WTC11 (cell line): ENCODE measurements around the gene PIGK. TPM values are rescaled to one million over a fixed set of nuclear protein-coding genes. Genes with fewer than 3 reads are reported as not detected.

Source experiments
- ATAC-seq: fragments of 200-7000 bp; cut with Tn5 transposase; 2 replicates; pipeline ENCODE4 v1.10.0; 2021; ENCODE audit warnings: mild to moderate bottlenecking, moderate library complexity
- CTCF ChIA-PET: fragments of 300-600 bp; sonication (Branson Sonifier 250); formaldehyde crosslinking; loops from one replicate; lab custom pipeline; 2021; ENCODE audit warnings: antibody characterized with exemption; lab: Charles Lee
- POLR2A ChIA-PET: fragments of 350-600 bp; sonication (Branson Sonifier 250); formaldehyde crosslinking; loops from one replicate; lab custom pipeline; 2021; ENCODE audit warnings: antibody characterized with exemption; lab: Charles Lee
- DNase-seq: peaks from one replicate; pipeline ENCODE4 v3.0.0; 2021; ENCODE audit warnings: low spot score
- H3K27ac Mint-ChIP-seq: 2 replicates; pipeline ENCODE4 v1.8.0; 2021; ENCODE audit warnings: mixed read lengths
- H3K27me3 Mint-ChIP-seq: 2 replicates; pipeline ENCODE4 v1.8.0; 2021; ENCODE audit warnings: low read depth, mild to moderate bottlenecking, moderate library complexity, mixed read lengths
- H3K36me3 Mint-ChIP-seq: 2 replicates; pipeline ENCODE4 v1.8.0; 2021; ENCODE audit warnings: mixed read lengths
- H3K4me1 Mint-ChIP-seq: 2 replicates; pipeline ENCODE4 v1.8.0; 2022; ENCODE audit warnings: mixed read lengths
- H3K4me3 Mint-ChIP-seq: 2 replicates; pipeline ENCODE4 v1.8.0; 2021; ENCODE audit warnings: mild to moderate bottlenecking, moderate library complexity, mixed read lengths
- H3K9me3 Mint-ChIP-seq: 2 replicates; pipeline ENCODE4 v1.8.0; 2021; ENCODE audit warnings: mixed read lengths
- ATF1 ChIP-seq: sonication (generic); formaldehyde crosslinking; IDR thresholded peaks from 2 replicates; pipeline ENCODE4 v1.8.1; 2023; ENCODE audit warnings: mild to moderate bottlenecking, moderate library complexity, missing genetic modification reagents
- ELF4 ChIP-seq: sonication (generic); formaldehyde crosslinking; IDR thresholded peaks from 2 replicates; pipeline ENCODE4 v1.8.1; 2022; ENCODE audit warnings: low read depth, mild to moderate bottlenecking, moderate library complexity, missing genetic modification reagents
- JAZF1 ChIP-seq: fragments of 250-450 bp; sonication (Bioruptor Pico); IDR thresholded peaks from 2 replicates; pipeline ENCODE4 v1.9.0; 2021; ENCODE audit warnings: moderate library complexity, mild to moderate bottlenecking, inconsistent platforms
- JUN ChIP-seq: sonication (generic); formaldehyde crosslinking; IDR thresholded peaks from 2 replicates; pipeline ENCODE4 v1.8.0; 2023; ENCODE audit warnings: mild to moderate bottlenecking, missing genetic modification reagents
- NFYB ChIP-seq: sonication (generic); formaldehyde crosslinking; conservative IDR thresholded peaks from 2 replicates; pipeline ENCODE4 v1.8.0; 2022; ENCODE audit warnings: low read depth, missing genetic modification reagents
- NR1H2 ChIP-seq: sonication (generic); formaldehyde crosslinking; IDR thresholded peaks from 2 replicates; pipeline ENCODE4 v1.9.0; 2021; ENCODE audit warnings: mild to moderate bottlenecking, moderate library complexity, missing genetic modification reagents
- TEAD4 ChIP-seq: sonication (generic); formaldehyde crosslinking; IDR thresholded peaks from 2 replicates; pipeline ENCODE4 v1.8.0; 2022; ENCODE audit warnings: mild to moderate bottlenecking, missing genetic modification reagents
- ZNF317 ChIP-seq: sonication (generic); formaldehyde crosslinking; IDR thresholded peaks from 2 replicates; pipeline ENCODE4 v1.8.1; 2023; ENCODE audit warnings: low read depth, mild to moderate bottlenecking, moderate library complexity, missing genetic modification reagents, borderline replicate concordance
- ZNF396 ChIP-seq: fragments of 250-450 bp; sonication (Bioruptor Pico); IDR thresholded peaks from 2 replicates; pipeline ENCODE4 v1.8.0; 2021; ENCODE audit warnings: mild to moderate bottlenecking, moderate library complexity, borderline replicate concordance
- ZNF416 ChIP-seq: fragments of 250-450 bp; sonication (Bioruptor Pico); IDR thresholded peaks from 2 replicates; pipeline ENCODE4 v1.9.0; 2021; ENCODE audit warnings: mild to moderate bottlenecking, inconsistent platforms
- ZNF671 ChIP-seq: fragments of 250-450 bp; sonication (Bioruptor Pico); IDR thresholded peaks from 2 replicates; pipeline ENCODE4 v1.8.0; 2021; ENCODE audit warnings: mild to moderate bottlenecking
- total RNA-seq: library from RNA; stranded (reverse); gene quantifications from 3 replicates; pipeline ENCODE4 v1.2.3, GENCODE V29; 2021
- TF ChIP-seq, protein P1 (sequence below): sonication (generic); formaldehyde crosslinking; conservative IDR thresholded peaks from 2 replicates; pipeline ENCODE4 v1.8.1; 2022; ENCODE audit warnings: mild to moderate bottlenecking, missing genetic modification reagents
- TF ChIP-seq, protein P2 (sequence below): sonication (generic); formaldehyde crosslinking; IDR thresholded peaks from 2 replicates; pipeline ENCODE4 v1.8.0; 2023; ENCODE audit warnings: mild to moderate bottlenecking, missing genetic modification reagents
- TF ChIP-seq, protein P3 (sequence below): sonication (generic); formaldehyde crosslinking; IDR thresholded peaks from 2 replicates; pipeline ENCODE4 v1.8.0; 2023; ENCODE audit warnings: missing genetic modification reagents, mild to moderate bottlenecking, borderline replicate concordance
- TF ChIP-seq, protein P4 (sequence below): sonication (generic); formaldehyde crosslinking; IDR thresholded peaks from 2 replicates; pipeline ENCODE4 v1.8.1; 2023; ENCODE audit warnings: mild to moderate bottlenecking, missing genetic modification reagents
- TF ChIP-seq, protein P5 (sequence below): sonication (generic); formaldehyde crosslinking; IDR thresholded peaks from 2 replicates; pipeline ENCODE4 v1.8.1; 2023; ENCODE audit warnings: mild to moderate bottlenecking, missing genetic modification reagents
- TF ChIP-seq, protein P6 (sequence below): fragments of 200-600 bp; IDR thresholded peaks from 2 replicates; pipeline ENCODE4 v1.8.0; 2022; ENCODE audit warnings: antibody characterized with exemption
- TF ChIP-seq, protein P7 (sequence below): fragments of 250-450 bp; sonication (Bioruptor Pico); IDR thresholded peaks from 2 replicates; pipeline ENCODE4 v1.9.0; 2021; ENCODE audit warnings: mild to moderate bottlenecking

Gene PIGK
- total RNA-seq, 1 experiment from 2014 or later = 20.5 TPM

DNA sequence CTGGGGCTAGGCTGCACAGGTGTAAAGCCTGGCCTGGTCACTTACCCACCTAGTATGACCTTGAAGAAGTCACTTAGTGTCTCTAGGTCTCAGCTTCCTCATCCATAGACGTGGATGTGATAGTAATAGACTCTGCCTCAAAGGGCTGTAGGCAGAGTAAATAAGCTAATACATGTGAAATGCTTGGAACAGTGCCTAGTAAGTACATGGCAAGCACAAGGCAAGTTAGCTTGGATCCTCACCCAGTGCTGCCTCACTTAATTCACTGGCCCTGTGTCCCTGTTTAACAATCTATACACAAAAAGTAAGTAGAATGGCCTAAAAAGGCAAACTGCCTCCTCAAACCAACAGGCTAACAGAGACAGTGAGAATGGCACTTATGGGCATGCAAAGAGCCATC, 167.8 kb downstream of the PIGK start:
- no peaks in the 10 kb centered on the region for H3K36me3 Mint-ChIP-seq
- DNase-seq = no peak
- TF ChIP-seq ZNF671 (CRISPR knock-in tag) (no peak), NR1H2 (CRISPR knock-in tag) (no peak)
- TF ChIP-seq, all 79 proteins: peak for 0
- no peak overlapping the region for H3K4me3 Mint-ChIP-seq
- ChIA-PET CTCF (no interaction called here), POLR2A (no interaction called here)
- H3K27me3 Mint-ChIP-seq = no peaks in the 10 kb centered on the region
- no peak for ATAC-seq
- H3K9me3 Mint-ChIP-seq = peaks cover 5% of the 10 kb centered on the region
- H3K27ac Mint-ChIP-seq = no peak overlapping the region
- H3K4me1 Mint-ChIP-seq = peaks cover under 1% of the 10 kb centered on the region; the same call in 1 of the 2 replicates

DNA sequence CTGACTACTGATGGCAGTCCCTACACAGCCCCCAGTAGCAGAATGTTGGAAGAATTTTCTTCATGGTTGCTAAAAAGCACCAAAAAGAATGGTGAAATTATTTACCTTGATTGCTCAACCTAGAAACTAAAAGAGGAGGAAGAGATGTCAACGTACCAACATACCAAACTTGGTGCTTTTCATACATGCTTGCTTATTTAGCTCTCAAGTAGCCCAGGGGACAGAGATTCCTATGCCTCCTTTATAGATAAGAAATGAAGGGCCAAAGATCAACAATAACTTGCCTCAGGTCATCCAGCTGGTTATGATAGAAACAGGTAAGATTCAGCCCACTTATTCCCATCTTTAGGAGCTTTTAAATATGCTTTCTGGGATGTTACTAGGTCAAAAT, 170.6 kb downstream of the PIGK start:
- H3K27me3 Mint-ChIP-seq = no peaks in the 10 kb centered on the region
- peaks cover 3% of the 10 kb centered on the region; the same call in 1 of the 2 replicates for H3K4me1 Mint-ChIP-seq
- ATAC-seq (no peak), DNase-seq (no peak)
- CTCF ChIA-PET = no interaction called here
- H3K4me3 Mint-ChIP-seq = no peak overlapping the region
- POLR2A ChIA-PET = no interaction called here
- H3K9me3 Mint-ChIP-seq = no peaks in the 10 kb centered on the region
- H3K36me3 Mint-ChIP-seq = no peaks in the 10 kb centered on the region
- no peak for TF ChIP-seq ZNF416 (CRISPR knock-in tag)
- no peak for TF ChIP-seq NFYB
- no peak for TF ChIP-seq TEAD4 (CRISPR knock-in tag)
- TF ChIP-seq ZNF317 (CRISPR knock-in tag) = no peak
- TF ChIP-seq, protein P1, sequence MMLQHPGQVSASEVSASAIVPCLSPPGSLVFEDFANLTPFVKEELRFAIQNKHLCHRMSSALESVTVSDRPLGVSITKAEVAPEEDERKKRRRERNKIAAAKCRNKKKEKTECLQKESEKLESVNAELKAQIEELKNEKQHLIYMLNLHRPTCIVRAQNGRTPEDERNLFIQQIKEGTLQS = no peak
- TF ChIP-seq, protein P2, sequence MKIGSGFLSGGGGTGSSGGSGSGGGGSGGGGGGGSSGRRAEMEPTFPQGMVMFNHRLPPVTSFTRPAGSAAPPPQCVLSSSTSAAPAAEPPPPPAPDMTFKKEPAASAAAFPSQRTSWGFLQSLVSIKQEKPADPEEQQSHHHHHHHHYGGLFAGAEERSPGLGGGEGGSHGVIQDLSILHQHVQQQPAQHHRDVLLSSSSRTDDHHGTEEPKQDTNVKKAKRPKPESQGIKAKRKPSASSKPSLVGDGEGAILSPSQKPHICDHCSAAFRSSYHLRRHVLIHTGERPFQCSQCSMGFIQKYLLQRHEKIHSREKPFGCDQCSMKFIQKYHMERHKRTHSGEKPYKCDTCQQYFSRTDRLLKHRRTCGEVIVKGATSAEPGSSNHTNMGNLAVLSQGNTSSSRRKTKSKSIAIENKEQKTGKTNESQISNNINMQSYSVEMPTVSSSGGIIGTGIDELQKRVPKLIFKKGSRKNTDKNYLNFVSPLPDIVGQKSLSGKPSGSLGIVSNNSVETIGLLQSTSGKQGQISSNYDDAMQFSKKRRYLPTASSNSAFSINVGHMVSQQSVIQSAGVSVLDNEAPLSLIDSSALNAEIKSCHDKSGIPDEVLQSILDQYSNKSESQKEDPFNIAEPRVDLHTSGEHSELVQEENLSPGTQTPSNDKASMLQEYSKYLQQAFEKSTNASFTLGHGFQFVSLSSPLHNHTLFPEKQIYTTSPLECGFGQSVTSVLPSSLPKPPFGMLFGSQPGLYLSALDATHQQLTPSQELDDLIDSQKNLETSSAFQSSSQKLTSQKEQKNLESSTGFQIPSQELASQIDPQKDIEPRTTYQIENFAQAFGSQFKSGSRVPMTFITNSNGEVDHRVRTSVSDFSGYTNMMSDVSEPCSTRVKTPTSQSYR (CRISPR knock-in tag) = no peak
- TF ChIP-seq, protein P3, sequence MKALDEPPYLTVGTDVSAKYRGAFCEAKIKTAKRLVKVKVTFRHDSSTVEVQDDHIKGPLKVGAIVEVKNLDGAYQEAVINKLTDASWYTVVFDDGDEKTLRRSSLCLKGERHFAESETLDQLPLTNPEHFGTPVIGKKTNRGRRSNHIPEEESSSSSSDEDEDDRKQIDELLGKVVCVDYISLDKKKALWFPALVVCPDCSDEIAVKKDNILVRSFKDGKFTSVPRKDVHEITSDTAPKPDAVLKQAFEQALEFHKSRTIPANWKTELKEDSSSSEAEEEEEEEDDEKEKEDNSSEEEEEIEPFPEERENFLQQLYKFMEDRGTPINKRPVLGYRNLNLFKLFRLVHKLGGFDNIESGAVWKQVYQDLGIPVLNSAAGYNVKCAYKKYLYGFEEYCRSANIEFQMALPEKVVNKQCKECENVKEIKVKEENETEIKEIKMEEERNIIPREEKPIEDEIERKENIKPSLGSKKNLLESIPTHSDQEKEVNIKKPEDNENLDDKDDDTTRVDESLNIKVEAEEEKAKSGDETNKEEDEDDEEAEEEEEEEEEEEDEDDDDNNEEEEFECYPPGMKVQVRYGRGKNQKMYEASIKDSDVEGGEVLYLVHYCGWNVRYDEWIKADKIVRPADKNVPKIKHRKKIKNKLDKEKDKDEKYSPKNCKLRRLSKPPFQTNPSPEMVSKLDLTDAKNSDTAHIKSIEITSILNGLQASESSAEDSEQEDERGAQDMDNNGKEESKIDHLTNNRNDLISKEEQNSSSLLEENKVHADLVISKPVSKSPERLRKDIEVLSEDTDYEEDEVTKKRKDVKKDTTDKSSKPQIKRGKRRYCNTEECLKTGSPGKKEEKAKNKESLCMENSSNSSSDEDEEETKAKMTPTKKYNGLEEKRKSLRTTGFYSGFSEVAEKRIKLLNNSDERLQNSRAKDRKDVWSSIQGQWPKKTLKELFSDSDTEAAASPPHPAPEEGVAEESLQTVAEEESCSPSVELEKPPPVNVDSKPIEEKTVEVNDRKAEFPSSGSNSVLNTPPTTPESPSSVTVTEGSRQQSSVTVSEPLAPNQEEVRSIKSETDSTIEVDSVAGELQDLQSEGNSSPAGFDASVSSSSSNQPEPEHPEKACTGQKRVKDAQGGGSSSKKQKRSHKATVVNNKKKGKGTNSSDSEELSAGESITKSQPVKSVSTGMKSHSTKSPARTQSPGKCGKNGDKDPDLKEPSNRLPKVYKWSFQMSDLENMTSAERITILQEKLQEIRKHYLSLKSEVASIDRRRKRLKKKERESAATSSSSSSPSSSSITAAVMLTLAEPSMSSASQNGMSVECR (CRISPR knock-in tag) = no peak
- TF ChIP-seq, protein P4, sequence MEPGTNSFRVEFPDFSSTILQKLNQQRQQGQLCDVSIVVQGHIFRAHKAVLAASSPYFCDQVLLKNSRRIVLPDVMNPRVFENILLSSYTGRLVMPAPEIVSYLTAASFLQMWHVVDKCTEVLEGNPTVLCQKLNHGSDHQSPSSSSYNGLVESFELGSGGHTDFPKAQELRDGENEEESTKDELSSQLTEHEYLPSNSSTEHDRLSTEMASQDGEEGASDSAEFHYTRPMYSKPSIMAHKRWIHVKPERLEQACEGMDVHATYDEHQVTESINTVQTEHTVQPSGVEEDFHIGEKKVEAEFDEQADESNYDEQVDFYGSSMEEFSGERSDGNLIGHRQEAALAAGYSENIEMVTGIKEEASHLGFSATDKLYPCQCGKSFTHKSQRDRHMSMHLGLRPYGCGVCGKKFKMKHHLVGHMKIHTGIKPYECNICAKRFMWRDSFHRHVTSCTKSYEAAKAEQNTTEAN (CRISPR knock-in tag) = no peak
- no peak for TF ChIP-seq ELF4
- no peak for TF ChIP-seq ATF1 (CRISPR knock-in tag)
- TF ChIP-seq, protein P5, sequence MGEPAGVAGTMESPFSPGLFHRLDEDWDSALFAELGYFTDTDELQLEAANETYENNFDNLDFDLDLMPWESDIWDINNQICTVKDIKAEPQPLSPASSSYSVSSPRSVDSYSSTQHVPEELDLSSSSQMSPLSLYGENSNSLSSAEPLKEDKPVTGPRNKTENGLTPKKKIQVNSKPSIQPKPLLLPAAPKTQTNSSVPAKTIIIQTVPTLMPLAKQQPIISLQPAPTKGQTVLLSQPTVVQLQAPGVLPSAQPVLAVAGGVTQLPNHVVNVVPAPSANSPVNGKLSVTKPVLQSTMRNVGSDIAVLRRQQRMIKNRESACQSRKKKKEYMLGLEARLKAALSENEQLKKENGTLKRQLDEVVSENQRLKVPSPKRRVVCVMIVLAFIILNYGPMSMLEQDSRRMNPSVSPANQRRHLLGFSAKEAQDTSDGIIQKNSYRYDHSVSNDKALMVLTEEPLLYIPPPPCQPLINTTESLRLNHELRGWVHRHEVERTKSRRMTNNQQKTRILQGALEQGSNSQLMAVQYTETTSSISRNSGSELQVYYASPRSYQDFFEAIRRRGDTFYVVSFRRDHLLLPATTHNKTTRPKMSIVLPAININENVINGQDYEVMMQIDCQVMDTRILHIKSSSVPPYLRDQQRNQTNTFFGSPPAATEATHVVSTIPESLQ (CRISPR knock-in tag) = no peak
- no peak for TF ChIP-seq JUN
- no peak for TF ChIP-seq JAZF1 (CRISPR knock-in tag)
- TF ChIP-seq, protein P6, sequence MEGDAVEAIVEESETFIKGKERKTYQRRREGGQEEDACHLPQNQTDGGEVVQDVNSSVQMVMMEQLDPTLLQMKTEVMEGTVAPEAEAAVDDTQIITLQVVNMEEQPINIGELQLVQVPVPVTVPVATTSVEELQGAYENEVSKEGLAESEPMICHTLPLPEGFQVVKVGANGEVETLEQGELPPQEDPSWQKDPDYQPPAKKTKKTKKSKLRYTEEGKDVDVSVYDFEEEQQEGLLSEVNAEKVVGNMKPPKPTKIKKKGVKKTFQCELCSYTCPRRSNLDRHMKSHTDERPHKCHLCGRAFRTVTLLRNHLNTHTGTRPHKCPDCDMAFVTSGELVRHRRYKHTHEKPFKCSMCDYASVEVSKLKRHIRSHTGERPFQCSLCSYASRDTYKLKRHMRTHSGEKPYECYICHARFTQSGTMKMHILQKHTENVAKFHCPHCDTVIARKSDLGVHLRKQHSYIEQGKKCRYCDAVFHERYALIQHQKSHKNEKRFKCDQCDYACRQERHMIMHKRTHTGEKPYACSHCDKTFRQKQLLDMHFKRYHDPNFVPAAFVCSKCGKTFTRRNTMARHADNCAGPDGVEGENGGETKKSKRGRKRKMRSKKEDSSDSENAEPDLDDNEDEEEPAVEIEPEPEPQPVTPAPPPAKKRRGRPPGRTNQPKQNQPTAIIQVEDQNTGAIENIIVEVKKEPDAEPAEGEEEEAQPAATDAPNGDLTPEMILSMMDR = no peak
- TF ChIP-seq, protein P7, sequence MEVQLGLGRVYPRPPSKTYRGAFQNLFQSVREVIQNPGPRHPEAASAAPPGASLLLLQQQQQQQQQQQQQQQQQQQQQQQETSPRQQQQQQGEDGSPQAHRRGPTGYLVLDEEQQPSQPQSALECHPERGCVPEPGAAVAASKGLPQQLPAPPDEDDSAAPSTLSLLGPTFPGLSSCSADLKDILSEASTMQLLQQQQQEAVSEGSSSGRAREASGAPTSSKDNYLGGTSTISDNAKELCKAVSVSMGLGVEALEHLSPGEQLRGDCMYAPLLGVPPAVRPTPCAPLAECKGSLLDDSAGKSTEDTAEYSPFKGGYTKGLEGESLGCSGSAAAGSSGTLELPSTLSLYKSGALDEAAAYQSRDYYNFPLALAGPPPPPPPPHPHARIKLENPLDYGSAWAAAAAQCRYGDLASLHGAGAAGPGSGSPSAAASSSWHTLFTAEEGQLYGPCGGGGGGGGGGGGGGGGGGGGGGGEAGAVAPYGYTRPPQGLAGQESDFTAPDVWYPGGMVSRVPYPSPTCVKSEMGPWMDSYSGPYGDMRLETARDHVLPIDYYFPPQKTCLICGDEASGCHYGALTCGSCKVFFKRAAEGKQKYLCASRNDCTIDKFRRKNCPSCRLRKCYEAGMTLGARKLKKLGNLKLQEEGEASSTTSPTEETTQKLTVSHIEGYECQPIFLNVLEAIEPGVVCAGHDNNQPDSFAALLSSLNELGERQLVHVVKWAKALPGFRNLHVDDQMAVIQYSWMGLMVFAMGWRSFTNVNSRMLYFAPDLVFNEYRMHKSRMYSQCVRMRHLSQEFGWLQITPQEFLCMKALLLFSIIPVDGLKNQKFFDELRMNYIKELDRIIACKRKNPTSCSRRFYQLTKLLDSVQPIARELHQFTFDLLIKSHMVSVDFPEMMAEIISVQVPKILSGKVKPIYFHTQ (CRISPR knock-in tag) = no peak
- no peak for TF ChIP-seq ZNF396 (CRISPR knock-in tag)
- no peak overlapping the region for H3K27ac Mint-ChIP-seq
